Stimulated activated CD4-positive, alpha-beta T cell treated with anti-CD3 and anti-CD28 coated beads, Interleukin-15, amount 100 ng/mL, for 24 hours (primary cell): ENCODE measurements around the gene FOXE1.

Experiments used
- DNase-seq: peaks from one replicate; pipeline ENCODE4 v3.0.0-alpha.2; 2020

The FOXE1 gene

GRCh38 chr9:97853056-97853843, at the start of gene FOXE1:
Gene FOXE1, plus strand, starts transcription at chr9:97853226. Its CDS starts 689 bp downstream, at chr9:97853915.
- peak; percentile 25 for DNase-seq

GRCh38 chr9:97804059-97804365, 49.0 kb upstream of the FOXE1 start:
- no peak for DNase-seq

- no peak for DNase-seq
These were observed 46.3 kb upstream of the FOXE1 start for GRCh38 chr9:97806721-97807120.

GRCh38 chr9:97807681-97808080, 45.3 kb upstream of the FOXE1 start:
- DNase-seq, result no peak

GRCh38 chr9:97808415-97808814, 44.6 kb upstream of the FOXE1 start:
- no peak for DNase-seq

- DNase-seq, result no peak
These were observed 44.1 kb upstream of the FOXE1 start for GRCh38 chr9:97808972-97809371.

- peak; percentile 16 for DNase-seq
These were observed 43.2 kb upstream of the FOXE1 start for GRCh38 chr9:97809666-97810344.

GRCh38 chr9:97811533-97812246, 41.3 kb upstream of the FOXE1 start:
- DNase-seq, result no peak

- DNase-seq, result no peak
These were observed 40.8 kb upstream of the FOXE1 start for GRCh38 chr9:97812247-97812543.

- no peak for DNase-seq
These were observed 40.0 kb upstream of the FOXE1 start for GRCh38 chr9:97813072-97813471.

- no peak for DNase-seq
These were observed 33.3 kb upstream of the FOXE1 start for GRCh38 chr9:97819735-97820134.

GRCh38 chr9:97820373-97820772, 32.7 kb upstream of the FOXE1 start:
- no peak for DNase-seq

- DNase-seq, result no peak
These were observed 21.9 kb upstream of the FOXE1 start for GRCh38 chr9:97830884-97831829.

GRCh38 chr9:97831843-97832636, 21.0 kb upstream of the FOXE1 start:
- DNase-seq, result no peak

GRCh38 chr9:97840521-97840920, 12.5 kb upstream of the FOXE1 start:
- no peak for DNase-seq

- DNase-seq, result no peak
These were observed 10.1 kb upstream of the FOXE1 start for GRCh38 chr9:97842960-97843359.

- no peak for DNase-seq
These were observed 7.9 kb upstream of the FOXE1 start for GRCh38 chr9:97845130-97845529.

GRCh38 chr9:97845763-97846162, 7.3 kb upstream of the FOXE1 start:
- no peak for DNase-seq

GRCh38 chr9:97846347-97846746, 6.7 kb upstream of the FOXE1 start:
- no peak for DNase-seq

GRCh38 chr9:97847474-97848214, 5.4 kb upstream of the FOXE1 start:
- DNase-seq, result no peak

- DNase-seq, result no peak
These were observed 4.9 kb upstream of the FOXE1 start for GRCh38 chr9:97848215-97848479.
